ENCODE data around the gene NRGN.
"Not testable (repeated sequence)": the region's sequence is repeated elsewhere in the genome, so short reads cannot be mapped to it uniquely, and the experiment has no call there.

NRGN gene

DNA sequence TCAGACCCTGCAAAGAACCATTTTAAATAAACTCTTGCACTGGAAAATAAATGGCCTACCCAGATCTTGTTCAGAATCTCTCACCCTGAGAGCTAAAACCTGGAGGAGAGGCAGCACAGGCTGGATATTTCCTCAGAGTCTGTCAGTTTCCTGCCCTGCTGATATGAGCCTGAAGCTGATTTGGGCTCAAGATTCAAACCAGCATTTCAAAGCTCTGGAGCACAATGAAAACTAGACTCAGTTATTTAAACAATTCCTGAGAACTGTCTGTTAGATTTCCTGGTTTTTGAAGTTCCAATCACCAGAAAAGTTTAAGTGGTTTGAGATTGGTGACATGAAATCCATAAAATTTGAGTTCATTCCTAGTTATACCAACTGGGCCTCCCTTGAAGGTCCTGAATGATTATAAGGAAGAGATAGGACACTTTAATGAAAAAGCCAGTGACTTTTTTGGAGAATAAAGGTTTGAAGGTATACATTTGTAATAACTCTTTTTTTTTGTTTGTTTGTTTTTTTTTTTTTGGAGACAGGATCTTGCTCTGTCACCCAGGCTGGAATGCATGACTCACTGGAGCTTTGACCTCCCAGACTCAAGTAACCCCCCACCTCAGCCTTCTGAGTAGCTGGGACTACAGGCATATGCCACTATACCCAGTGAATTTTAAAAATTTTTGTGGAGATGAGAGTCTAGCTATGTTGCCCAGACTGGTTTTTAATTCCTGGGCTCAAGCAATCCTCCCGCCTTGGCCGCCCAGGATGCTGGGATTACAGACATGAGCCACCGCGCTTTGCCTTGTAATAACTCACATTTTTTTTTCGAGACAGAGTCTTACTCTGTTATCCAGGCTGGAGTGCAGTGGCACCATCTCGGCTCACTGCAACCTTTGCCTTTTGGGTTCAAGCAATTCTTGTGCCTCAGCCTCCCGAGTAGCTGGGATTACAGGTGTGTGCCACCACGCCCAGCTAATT, 30.3 kb downstream of the NRGN start:
- Mint-ChIP-seq H3K4me1 (ENCODE audit: low read depth) (no peaks in the 10 kb centered on the region), H3K4me3 (no peak overlapping the region), H3K27ac (no peak overlapping the region), H3K36me3 (ENCODE audit: low read depth) (peaks cover 5% of the 10 kb centered on the region), H3K27me3 (ENCODE audit: low read depth) (no peaks in the 10 kb centered on the region), H3K9me3 (no peaks in the 10 kb centered on the region)
- DNase-seq (ENCODE audit: low spot score) = no peak

DNA sequence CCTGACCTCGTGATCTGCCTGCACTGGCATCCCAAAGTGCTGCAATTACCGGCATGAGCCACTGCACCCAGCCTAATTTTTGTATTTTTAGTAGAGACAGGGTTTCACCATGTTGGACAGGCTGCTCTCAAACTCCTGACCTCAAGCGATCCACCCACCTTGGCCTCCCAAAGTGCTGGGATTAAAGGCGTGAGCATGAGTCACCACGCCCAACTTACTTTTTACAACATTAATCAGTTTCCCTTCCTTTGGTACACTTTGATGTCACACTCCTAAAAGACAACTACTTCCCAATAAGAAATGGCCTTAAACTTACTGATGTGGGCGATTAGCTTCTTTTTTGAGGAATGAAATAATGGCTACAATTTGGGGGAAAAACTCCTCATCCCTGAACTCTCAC, 31.2 kb downstream of the NRGN start:
- not testable (repeated sequence) for H3K9me3 Mint-ChIP-seq; DNase-seq (ENCODE audit: low spot score); H3K27me3 Mint-ChIP-seq (ENCODE audit: low read depth)

DNA sequence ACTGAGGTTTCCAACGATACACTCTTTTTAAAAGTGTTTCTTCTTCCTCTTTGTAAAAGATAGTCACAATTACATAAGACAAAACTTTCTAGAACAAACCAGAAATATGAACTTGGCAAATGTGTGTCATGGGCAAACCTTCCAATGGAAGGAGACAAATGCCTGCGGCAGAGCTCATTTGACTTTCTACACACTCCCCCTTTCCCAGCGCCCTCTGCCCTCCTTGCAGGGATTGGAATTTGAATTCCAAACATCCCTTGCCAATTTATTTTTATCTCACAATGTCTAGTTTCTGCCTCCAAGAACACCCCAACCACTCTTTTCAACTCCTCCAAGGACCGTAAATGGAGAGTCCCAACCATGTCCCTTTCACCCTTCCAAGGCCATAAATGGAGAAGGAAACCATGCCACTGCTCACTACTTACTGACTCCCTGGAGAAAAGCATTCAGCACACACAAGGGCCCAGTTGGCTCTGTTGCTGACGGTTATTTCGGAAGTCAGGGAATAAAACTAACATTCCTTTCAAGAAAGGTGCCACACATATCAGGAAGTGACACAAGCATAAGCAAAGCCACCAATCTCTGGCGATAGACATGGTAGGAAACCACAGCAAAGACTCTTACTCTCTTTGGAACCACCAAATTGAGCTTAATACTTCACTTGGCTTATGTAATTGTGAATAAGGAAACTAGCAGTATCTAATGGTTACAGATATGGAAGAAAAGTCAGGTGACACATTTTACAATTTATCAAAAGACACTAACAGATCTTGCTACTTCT, 37.3 kb downstream of the NRGN start:
- DNase-seq (ENCODE audit: low spot score) = no peak
- no peak overlapping the region for H3K4me3 Mint-ChIP-seq
- peaks cover 11% of the 10 kb centered on the region for H3K4me1 Mint-ChIP-seq (ENCODE audit: low read depth)
- H3K9me3 Mint-ChIP-seq = no peaks in the 10 kb centered on the region
- H3K27ac Mint-ChIP-seq = no peak overlapping the region
- H3K36me3 Mint-ChIP-seq (ENCODE audit: low read depth) = peaks cover 15% of the 10 kb centered on the region
- H3K27me3 Mint-ChIP-seq (ENCODE audit: low read depth) = no peaks in the 10 kb centered on the region

More for the DNA sequence above, 31.2 kb downstream of the NRGN start:
- H3K4me1 Mint-ChIP-seq (ENCODE audit: low read depth); H3K4me3 Mint-ChIP-seq; H3K36me3 Mint-ChIP-seq (ENCODE audit: low read depth); H3K27ac Mint-ChIP-seq: not testable (repeated sequence)

DNA sequence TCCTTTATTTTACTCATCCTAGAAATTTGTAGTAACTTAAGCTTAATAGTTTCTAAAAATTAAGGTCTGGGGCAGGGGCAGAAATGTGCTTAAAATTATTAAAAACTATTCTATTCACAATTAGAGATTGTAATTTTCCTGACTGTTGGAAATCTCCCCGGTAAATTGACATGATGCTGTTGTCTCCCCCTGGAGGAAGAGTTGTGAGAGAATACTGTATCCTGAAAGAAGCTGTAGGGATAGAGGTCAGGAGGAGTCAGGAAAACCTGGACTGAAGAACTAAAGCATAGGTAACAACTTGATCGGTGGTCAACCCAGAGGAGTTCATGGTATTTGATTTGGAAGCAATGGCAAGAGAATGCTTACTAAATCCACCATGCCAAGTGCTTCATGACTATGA, 38.5 kb downstream of the NRGN start:
- H3K9me3 Mint-ChIP-seq = no peaks in the 10 kb centered on the region
- no peak for DNase-seq (ENCODE audit: low spot score)
- no peak overlapping the region for H3K4me3 Mint-ChIP-seq
- no peaks in the 10 kb centered on the region for H3K27me3 Mint-ChIP-seq (ENCODE audit: low read depth)
- H3K4me1 Mint-ChIP-seq (ENCODE audit: low read depth) = peaks cover 11% of the 10 kb centered on the region
- H3K36me3 Mint-ChIP-seq (ENCODE audit: low read depth) = peaks cover 15% of the 10 kb centered on the region
- no peak overlapping the region for H3K27ac Mint-ChIP-seq

DNA sequence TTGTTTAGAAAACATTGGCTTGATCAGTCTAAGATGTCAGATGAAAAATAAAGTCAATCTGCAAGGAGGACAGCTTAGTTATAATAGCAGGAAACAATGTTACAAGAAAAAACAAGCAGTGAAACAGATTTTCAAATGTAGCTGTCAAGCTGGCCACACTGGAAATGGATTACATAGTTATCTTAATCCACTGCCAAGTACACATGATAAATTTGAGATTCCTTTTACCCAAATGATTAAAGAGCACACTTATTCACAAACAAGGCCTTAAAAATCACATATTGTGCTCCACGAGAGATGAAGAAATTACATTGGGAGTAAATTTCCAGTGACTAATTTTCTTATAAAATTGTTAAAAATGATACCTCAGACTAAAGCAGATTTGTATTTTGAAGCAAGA, 39.8 kb downstream of the NRGN start:
- Mint-ChIP-seq H3K36me3 (ENCODE audit: low read depth) (peaks cover 15% of the 10 kb centered on the region), H3K27me3 (ENCODE audit: low read depth) (no peaks in the 10 kb centered on the region), H3K27ac (no peak overlapping the region), H3K4me3 (no peak overlapping the region), H3K9me3 (no peaks in the 10 kb centered on the region), H3K4me1 (ENCODE audit: low read depth) (peaks cover 11% of the 10 kb centered on the region)
- DNase-seq (ENCODE audit: low spot score) = no peak

DNA sequence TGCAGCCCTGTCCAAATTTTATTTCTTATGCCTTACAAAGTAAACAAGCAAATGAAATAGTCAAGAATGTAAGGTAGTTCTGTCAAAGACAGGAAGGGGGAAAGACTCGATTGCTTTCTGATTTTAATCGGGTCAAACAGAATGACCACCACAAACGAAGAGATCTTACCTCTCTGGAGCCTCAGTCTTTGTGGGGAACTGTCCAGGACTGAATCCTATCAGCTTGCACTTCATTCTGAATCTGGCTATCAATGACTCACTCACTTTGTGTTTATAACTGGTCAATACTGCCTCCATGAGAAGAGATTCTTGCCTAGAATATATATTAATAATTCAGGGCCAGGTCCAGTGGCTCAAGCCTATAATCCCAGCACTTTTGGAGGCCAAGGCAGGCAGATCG, 43.3 kb downstream of the NRGN start:
- H3K27ac Mint-ChIP-seq = no peak overlapping the region
- no peaks in the 10 kb centered on the region for H3K27me3 Mint-ChIP-seq (ENCODE audit: low read depth)
- no peak overlapping the region for H3K4me3 Mint-ChIP-seq
- peaks cover 5% of the 10 kb centered on the region for H3K36me3 Mint-ChIP-seq (ENCODE audit: low read depth)
- no peak for DNase-seq (ENCODE audit: low spot score)
- no peaks in the 10 kb centered on the region for H3K9me3 Mint-ChIP-seq
- H3K4me1 Mint-ChIP-seq (ENCODE audit: low read depth) = no peaks in the 10 kb centered on the region

DNA sequence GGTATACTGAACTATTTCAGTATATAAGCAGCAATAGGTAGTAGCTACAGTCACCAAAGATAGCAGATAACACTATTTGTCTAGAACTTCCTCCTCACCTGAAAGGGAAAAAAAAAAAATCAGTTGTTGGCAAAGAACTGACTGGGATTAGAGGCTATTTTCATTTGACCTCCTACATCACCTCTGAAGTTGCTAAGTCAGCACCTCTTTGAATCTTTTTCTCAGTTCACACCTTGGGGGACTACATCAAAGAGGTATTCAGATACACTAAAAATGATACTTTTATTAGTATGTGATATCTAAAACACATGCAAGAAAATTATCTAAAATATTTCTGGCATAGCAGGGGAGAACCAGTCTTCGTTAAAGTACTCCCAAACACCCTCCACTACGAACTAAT, 44.3 kb downstream of the NRGN start:
- DNase-seq (ENCODE audit: low spot score) = no peak
- no peak overlapping the region for H3K27ac Mint-ChIP-seq
- no peak overlapping the region for H3K4me3 Mint-ChIP-seq
- H3K36me3 Mint-ChIP-seq (ENCODE audit: low read depth) = no peaks in the 10 kb centered on the region
- no peaks in the 10 kb centered on the region for H3K27me3 Mint-ChIP-seq (ENCODE audit: low read depth)
- no peaks in the 10 kb centered on the region for H3K4me1 Mint-ChIP-seq (ENCODE audit: low read depth)
- no peaks in the 10 kb centered on the region for H3K9me3 Mint-ChIP-seq

DNA sequence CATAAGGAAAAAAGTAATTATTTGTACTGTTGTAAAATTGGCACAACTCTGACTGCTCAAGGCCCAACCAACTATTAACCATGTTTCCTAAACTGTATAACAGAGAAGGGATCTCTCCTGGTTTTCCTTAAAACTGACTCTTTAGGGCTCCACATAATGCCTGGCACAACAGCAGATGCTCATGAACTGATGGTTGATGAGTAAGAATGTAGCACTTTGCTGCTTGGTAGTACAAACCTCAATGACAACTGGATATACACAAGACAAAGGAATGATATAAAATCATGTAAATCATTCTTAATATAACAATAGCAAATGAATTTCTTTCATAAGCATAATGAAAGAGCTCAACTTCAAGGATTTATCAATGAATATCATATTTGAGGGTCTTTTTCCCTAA, 48.8 kb downstream of the NRGN start:
- DNase-seq (ENCODE audit: low spot score) = no peak
- peaks cover 17% of the 10 kb centered on the region for H3K4me1 Mint-ChIP-seq (ENCODE audit: low read depth)
- H3K4me3 Mint-ChIP-seq = no peak overlapping the region

DNA sequence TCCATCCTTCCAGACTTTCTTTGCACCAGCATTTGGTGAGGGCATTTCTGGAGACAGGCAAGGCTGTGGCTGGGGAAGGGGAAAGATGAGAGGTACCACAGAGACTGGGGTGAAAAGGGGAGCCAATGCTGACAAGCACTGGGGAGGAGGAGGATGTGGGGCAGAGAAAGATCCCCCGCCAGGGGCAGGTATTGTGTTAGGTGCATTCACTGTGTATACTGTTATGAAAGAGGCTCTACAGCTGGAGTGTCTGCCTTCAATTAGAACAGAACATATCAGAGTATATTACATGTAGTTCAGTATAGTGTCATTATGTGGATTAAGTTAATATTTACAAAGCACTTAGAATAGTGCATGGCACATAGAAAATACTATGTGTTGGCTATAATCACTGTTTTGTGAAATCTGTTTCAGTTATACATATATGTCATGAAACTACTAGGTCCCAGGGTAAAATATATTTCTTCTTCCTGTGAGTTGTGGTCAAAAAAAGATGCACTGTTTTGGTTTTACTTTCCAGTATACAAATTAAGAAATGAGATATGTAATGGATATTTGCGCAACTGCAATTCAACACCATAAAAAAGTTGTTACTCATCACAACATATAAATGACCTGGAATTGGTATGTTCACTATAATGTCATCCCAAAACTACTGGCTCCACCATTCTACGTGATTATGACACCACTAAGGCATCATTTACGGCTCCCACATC, 52.0 kb downstream of the NRGN start:
- Mint-ChIP-seq H3K9me3 (no peaks in the 10 kb centered on the region), H3K4me1 (ENCODE audit: low read depth) (peaks cover 22% of the 10 kb centered on the region), H3K27ac (no peak overlapping the region), H3K36me3 (ENCODE audit: low read depth) (no peaks in the 10 kb centered on the region), H3K4me3 (no peak overlapping the region), H3K27me3 (ENCODE audit: low read depth) (no peaks in the 10 kb centered on the region)
- DNase-seq (ENCODE audit: low spot score) = no peak

More for the DNA sequence above, 48.8 kb downstream of the NRGN start:
- no peaks in the 10 kb centered on the region for H3K27me3 Mint-ChIP-seq (ENCODE audit: low read depth)
- no peak overlapping the region for H3K27ac Mint-ChIP-seq
- no peaks in the 10 kb centered on the region for H3K36me3 Mint-ChIP-seq (ENCODE audit: low read depth)
- no peaks in the 10 kb centered on the region for H3K9me3 Mint-ChIP-seq

DNA sequence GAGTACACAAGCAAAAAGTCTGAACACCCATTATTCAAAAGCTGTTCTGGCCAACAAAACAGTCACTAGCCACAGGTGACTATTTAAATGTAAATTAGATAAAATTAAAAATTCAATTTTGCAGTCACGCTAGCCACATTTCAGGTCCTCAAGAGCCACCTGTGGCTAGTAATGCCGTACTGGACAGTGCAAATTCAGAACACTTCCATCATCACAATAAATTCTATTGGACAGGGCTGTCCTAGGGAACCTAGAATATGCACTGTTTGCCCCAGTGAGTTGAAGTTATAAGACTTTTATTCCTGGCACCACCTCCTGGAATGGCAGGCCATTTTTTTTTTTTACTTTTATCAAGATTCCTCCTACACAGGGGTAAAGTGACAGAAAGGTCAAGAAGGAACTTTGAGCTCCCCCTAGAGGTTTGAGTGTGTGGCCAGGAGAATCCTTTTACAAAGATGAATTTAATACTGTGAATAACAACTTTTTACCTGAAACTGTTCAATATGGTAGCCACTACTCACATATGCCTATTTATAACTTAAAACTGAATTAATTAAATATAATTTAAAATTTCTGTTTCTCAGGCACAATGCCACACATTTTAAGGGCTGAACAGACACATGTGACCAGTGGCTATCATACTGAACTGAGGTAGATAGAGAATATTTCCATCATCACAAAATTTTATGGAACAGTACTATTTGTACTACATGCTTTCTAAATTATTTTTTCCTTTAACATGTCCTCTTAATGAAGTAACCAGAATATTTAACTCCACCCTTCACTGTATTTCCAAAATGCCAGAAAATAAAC, 53.9 kb downstream of the NRGN start:
- peaks cover 32% of the 10 kb centered on the region for H3K4me1 Mint-ChIP-seq (ENCODE audit: low read depth)
- H3K9me3 Mint-ChIP-seq = no peaks in the 10 kb centered on the region
- peaks cover 2% of the 10 kb centered on the region for H3K36me3 Mint-ChIP-seq (ENCODE audit: low read depth)
- H3K27ac Mint-ChIP-seq = no peak overlapping the region
- no peaks in the 10 kb centered on the region for H3K27me3 Mint-ChIP-seq (ENCODE audit: low read depth)
- DNase-seq (ENCODE audit: low spot score) = no peak
- H3K4me3 Mint-ChIP-seq = no peak overlapping the region

DNA sequence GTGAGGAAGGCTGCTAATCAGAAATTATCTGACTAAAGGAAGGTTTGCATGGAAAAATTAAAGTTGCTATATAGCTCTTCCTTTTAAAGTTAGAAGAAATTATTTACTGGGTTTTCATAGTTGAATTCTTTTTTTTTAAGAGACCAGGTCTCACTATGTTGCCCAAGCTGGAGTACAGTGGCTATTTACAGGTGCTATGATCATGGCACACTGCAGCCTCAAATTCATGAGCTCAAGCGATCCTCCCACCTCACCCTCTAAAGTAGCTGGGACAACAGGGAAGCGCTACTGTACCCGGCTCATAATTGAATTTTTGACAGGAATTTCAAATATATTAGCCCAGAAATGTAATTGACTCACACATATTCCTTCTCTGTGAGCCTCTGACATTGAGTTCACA, 56.6 kb downstream of the NRGN start:
- no peak for DNase-seq (ENCODE audit: low spot score)
- H3K4me1 Mint-ChIP-seq (ENCODE audit: low read depth) = peaks cover 45% of the 10 kb centered on the region
- H3K36me3 Mint-ChIP-seq (ENCODE audit: low read depth) = peaks cover 2% of the 10 kb centered on the region
- H3K4me3 Mint-ChIP-seq = no peak overlapping the region
- H3K9me3 Mint-ChIP-seq = no peaks in the 10 kb centered on the region
- H3K27ac Mint-ChIP-seq = no peak overlapping the region
- peaks cover 2% of the 10 kb centered on the region for H3K27me3 Mint-ChIP-seq (ENCODE audit: low read depth)
